ENCODE measurements around the gene SUPT20H. TPM values are rescaled to one million over a fixed set of nuclear protein-coding genes. Genes with fewer than 3 reads are reported as not detected.

Gene SUPT20H
- total and polyA plus RNA-seq, 3 experiments from 2014 or later: 51.6 to 59.6 (median 55.5) TPM

DNA sequence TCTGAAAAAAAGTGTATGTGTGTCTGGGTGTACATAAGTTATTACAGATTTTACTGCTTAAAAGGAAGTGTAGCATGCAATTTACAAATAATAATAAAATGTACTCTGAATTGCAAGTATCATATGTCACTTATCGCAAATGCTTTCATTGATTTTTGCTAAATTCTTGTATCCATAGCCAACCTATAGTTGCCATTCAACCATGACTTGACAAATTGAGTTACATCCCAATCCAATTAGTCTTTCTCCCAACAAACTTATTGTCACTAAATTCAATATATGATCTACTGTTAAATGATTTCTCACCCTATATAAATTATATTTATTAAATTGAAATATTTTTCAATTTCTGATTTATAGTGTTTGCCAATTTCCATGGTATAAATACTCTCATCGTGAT, 17.3 kb upstream of the SUPT20H start:
- H3K36me3 Mint-ChIP-seq: no peaks in the 10 kb centered on the region
- POLR2A ChIA-PET: no interaction called here
- H3K4me1 Mint-ChIP-seq: no peaks in the 10 kb centered on the region
- no peaks in the 10 kb centered on the region for H3K9me3 Mint-ChIP-seq
- CTCF ChIA-PET: no interaction called here
- no peak overlapping the region for H3K4me3 Mint-ChIP-seq
- no peak overlapping the region for H3K27ac Mint-ChIP-seq
- DNase-seq: no peak
- Histone ChIP-seq H3K27ac (ENCODE audit: low read depth, low read length) (no peak overlapping the region), H3K4me3 (ENCODE audit: low read length) (no peak overlapping the region), H3K4me1 (ENCODE audit: insufficient read depth, low read length) (no peaks in the 10 kb centered on the region), H3K36me3 (ENCODE audit: insufficient read depth, low read length) (no peaks in the 10 kb centered on the region), H3K27me3 (ENCODE audit: insufficient read depth, low read length, poor library complexity, severe bottlenecking) (no peaks in the 10 kb centered on the region), H3K9me3 (ENCODE audit: low read length) (no peaks in the 10 kb centered on the region)
- peaks cover 2 to 9% of the 10 kb centered on the region in 2 donors for H3K27me3 Mint-ChIP-seq

GRCh38 chr13:37075164-37075563, 15.7 kb upstream of the SUPT20H start:
- no peak for DNase-seq
- Histone ChIP-seq H3K4me1 (ENCODE audit: insufficient read depth, low read length) (no peaks in the 10 kb centered on the region), H3K36me3 (ENCODE audit: insufficient read depth, low read length) (no peaks in the 10 kb centered on the region), H3K4me3 (ENCODE audit: low read length) (no peak overlapping the region), H3K27me3 (ENCODE audit: insufficient read depth, low read length, poor library complexity, severe bottlenecking) (no peaks in the 10 kb centered on the region), H3K9me3 (ENCODE audit: low read length) (no peaks in the 10 kb centered on the region), H3K27ac (ENCODE audit: low read depth, low read length) (no peak overlapping the region)
- Mint-ChIP-seq H3K4me3 (no peak overlapping the region), H3K9me3 (no peaks in the 10 kb centered on the region), H3K4me1 (no peaks in the 10 kb centered on the region), H3K36me3 (no peaks in the 10 kb centered on the region), H3K27me3 (peaks cover 2 to 14% of the 10 kb centered on the region in 2 donors), H3K27ac (no peak overlapping the region)
- CTCF ChIA-PET: no interaction called here
- POLR2A ChIA-PET: no interaction called here

GRCh38 chr13:37074703-37075102, 15.2 kb upstream of the SUPT20H start:
- Mint-ChIP-seq H3K4me3 (no peak overlapping the region), H3K9me3 (no peaks in the 10 kb centered on the region), H3K27me3 (peaks cover 2 to 14% of the 10 kb centered on the region in 2 donors), H3K4me1 (no peaks in the 10 kb centered on the region), H3K36me3 (no peaks in the 10 kb centered on the region), H3K27ac (peak overlapping the region in 1 of 8 donors; percentile 23)
- Histone ChIP-seq H3K27ac (ENCODE audit: low read depth, low read length) (no peak overlapping the region), H3K4me3 (ENCODE audit: low read length) (no peak overlapping the region), H3K27me3 (ENCODE audit: insufficient read depth, low read length, poor library complexity, severe bottlenecking) (no peaks in the 10 kb centered on the region), H3K36me3 (ENCODE audit: insufficient read depth, low read length) (no peaks in the 10 kb centered on the region), H3K4me1 (ENCODE audit: insufficient read depth, low read length) (no peaks in the 10 kb centered on the region), H3K9me3 (ENCODE audit: low read length) (no peaks in the 10 kb centered on the region)
- ChIA-PET CTCF (no interaction called here), POLR2A (no interaction called here)
- peak in 1 of 5 donors; percentile 14 for DNase-seq

- Histone ChIP-seq H3K4me1 (ENCODE audit: insufficient read depth, low read length) (no peaks in the 10 kb centered on the region), H3K27me3 (ENCODE audit: insufficient read depth, low read length, poor library complexity, severe bottlenecking) (no peaks in the 10 kb centered on the region), H3K36me3 (ENCODE audit: insufficient read depth, low read length) (no peaks in the 10 kb centered on the region), H3K9me3 (ENCODE audit: low read length) (no peaks in the 10 kb centered on the region), H3K27ac (ENCODE audit: low read depth, low read length) (no peak overlapping the region), H3K4me3 (ENCODE audit: low read length) (no peak overlapping the region)
- Mint-ChIP-seq H3K36me3 (no peaks in the 10 kb centered on the region), H3K9me3 (no peaks in the 10 kb centered on the region), H3K4me3 (no peak overlapping the region), H3K27me3 (peaks cover 2 to 16% of the 10 kb centered on the region in 2 donors), H3K27ac (no peak overlapping the region), H3K4me1 (no peaks in the 10 kb centered on the region)
- ChIA-PET POLR2A (no interaction called here), CTCF (no interaction called here)
- no peak for DNase-seq
Measured at GRCh38 chr13:37072024-37072423, 12.5 kb upstream of the SUPT20H start.

GRCh38 chr13:37070956-37071355, 11.5 kb upstream of the SUPT20H start:
- Mint-ChIP-seq H3K27ac (no peak overlapping the region), H3K27me3 (peaks cover 8 to 20% of the 10 kb centered on the region in 2 donors), H3K4me3 (no peak overlapping the region), H3K9me3 (no peaks in the 10 kb centered on the region), H3K4me1 (no peaks in the 10 kb centered on the region), H3K36me3 (no peaks in the 10 kb centered on the region)
- no peaks in the 10 kb centered on the region for H3K36me3 ChIP-seq (ENCODE audit: insufficient read depth, low read length)
- H3K27ac ChIP-seq (ENCODE audit: low read depth, low read length): no peak overlapping the region
- H3K4me3 ChIP-seq (ENCODE audit: low read length): no peak overlapping the region
- POLR2A ChIA-PET: no interaction called here
- H3K27me3 ChIP-seq (ENCODE audit: insufficient read depth, low read length, poor library complexity, severe bottlenecking): no peaks in the 10 kb centered on the region
- H3K9me3 ChIP-seq (ENCODE audit: low read length): no peaks in the 10 kb centered on the region
- DNase-seq: no peak
- CTCF ChIA-PET: interaction anchor here (0.8 kb wide), 1 partner anchor 8 kb away, joined by 3 read pairs; no protein-coding TSS in a partner anchor
- no peaks in the 10 kb centered on the region for H3K4me1 ChIP-seq (ENCODE audit: insufficient read depth, low read length)

- Histone ChIP-seq H3K27ac (ENCODE audit: low read depth, low read length) (no peak overlapping the region), H3K36me3 (ENCODE audit: insufficient read depth, low read length) (no peaks in the 10 kb centered on the region), H3K27me3 (ENCODE audit: insufficient read depth, low read length, poor library complexity, severe bottlenecking) (no peaks in the 10 kb centered on the region), H3K9me3 (ENCODE audit: low read length) (no peaks in the 10 kb centered on the region), H3K4me3 (ENCODE audit: low read length) (no peak overlapping the region), H3K4me1 (ENCODE audit: insufficient read depth, low read length) (no peaks in the 10 kb centered on the region)
- peaks cover 9 to 20% of the 10 kb centered on the region in 2 donors for H3K27me3 Mint-ChIP-seq
- no peaks in the 10 kb centered on the region for H3K36me3 Mint-ChIP-seq
- H3K4me1 Mint-ChIP-seq: no peaks in the 10 kb centered on the region
- POLR2A ChIA-PET: no interaction called here
- no peak overlapping the region for H3K27ac Mint-ChIP-seq
- CTCF ChIA-PET: interaction anchor here (0.8 kb wide), 1 partner anchor 8 kb away, joined by 3 read pairs; no protein-coding TSS in a partner anchor
- no peak for DNase-seq
- H3K9me3 Mint-ChIP-seq: no peaks in the 10 kb centered on the region
- no peak overlapping the region for H3K4me3 Mint-ChIP-seq
Measured at GRCh38 chr13:37070145-37070695, 10.7 kb upstream of the SUPT20H start.

DNA sequence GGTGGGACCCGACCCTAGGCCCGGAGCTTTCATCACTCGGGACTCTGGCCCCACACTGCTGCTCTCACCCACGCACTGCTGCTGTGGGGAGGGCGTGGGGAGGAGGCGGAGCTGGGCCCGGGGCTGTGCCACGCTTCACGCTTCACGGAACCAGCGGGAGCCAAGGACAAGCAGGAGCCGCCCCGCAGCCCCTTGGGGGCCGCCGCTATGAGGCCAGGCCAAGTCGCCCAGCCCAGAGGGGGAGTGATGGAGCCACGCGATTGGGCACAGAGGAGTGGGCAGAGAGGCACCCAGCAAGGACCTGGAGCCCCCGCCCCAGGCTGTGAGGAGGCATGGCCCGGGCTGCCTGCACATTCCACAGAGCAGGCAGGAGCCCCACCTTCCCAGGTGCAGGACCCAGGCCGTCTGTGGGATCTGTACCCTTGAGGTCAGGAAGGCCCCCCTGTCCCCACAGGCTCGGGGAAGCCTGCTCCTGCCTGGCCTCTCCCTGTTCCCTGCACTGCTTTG, 10.2 kb upstream of the SUPT20H start:
- Mint-ChIP-seq H3K27ac (no peak overlapping the region), H3K36me3 (no peaks in the 10 kb centered on the region), H3K4me3 (no peak overlapping the region), H3K27me3 (peaks cover 8 to 20% of the 10 kb centered on the region in 2 donors), H3K9me3 (no peaks in the 10 kb centered on the region), H3K4me1 (no peaks in the 10 kb centered on the region)
- Histone ChIP-seq H3K27ac (ENCODE audit: low read depth, low read length) (no peak overlapping the region), H3K9me3 (ENCODE audit: low read length) (no peaks in the 10 kb centered on the region), H3K36me3 (ENCODE audit: insufficient read depth, low read length) (no peaks in the 10 kb centered on the region), H3K27me3 (ENCODE audit: insufficient read depth, low read length, poor library complexity, severe bottlenecking) (no peaks in the 10 kb centered on the region), H3K4me3 (ENCODE audit: low read length) (no peak overlapping the region), H3K4me1 (ENCODE audit: insufficient read depth, low read length) (no peaks in the 10 kb centered on the region)
- ChIA-PET CTCF (no interaction called here), POLR2A (no interaction called here)
- DNase-seq: no peak

DNA sequence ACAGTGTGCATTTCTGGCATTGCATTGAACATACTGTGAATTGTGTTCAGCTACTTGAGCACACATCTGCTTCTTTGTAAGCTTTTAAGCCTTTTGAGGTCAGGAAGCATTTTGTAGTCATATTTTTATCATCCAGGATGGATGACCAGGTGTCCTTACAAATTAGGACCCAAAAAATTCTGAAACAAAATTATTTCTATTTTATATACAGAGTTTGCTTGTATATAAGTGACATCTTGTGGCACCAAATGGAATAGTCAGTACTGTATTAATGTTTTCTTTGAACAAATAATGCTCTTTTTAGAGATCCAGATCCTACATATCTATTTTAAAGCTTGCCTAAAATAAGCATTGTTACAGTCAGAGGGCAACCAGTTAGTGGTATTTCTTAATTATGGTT, 9.5 kb upstream of the SUPT20H start:
- CTCF ChIA-PET: no interaction called here
- no peaks in the 10 kb centered on the region for H3K9me3 Mint-ChIP-seq
- H3K4me1 Mint-ChIP-seq: no peaks in the 10 kb centered on the region
- Histone ChIP-seq H3K27me3 (ENCODE audit: insufficient read depth, low read length, poor library complexity, severe bottlenecking) (no peaks in the 10 kb centered on the region), H3K27ac (ENCODE audit: low read depth, low read length) (no peak overlapping the region), H3K9me3 (ENCODE audit: low read length) (no peaks in the 10 kb centered on the region), H3K36me3 (ENCODE audit: insufficient read depth, low read length) (no peaks in the 10 kb centered on the region), H3K4me3 (ENCODE audit: low read length) (no peak overlapping the region), H3K4me1 (ENCODE audit: insufficient read depth, low read length) (no peaks in the 10 kb centered on the region)
- POLR2A ChIA-PET: no interaction called here
- no peak for DNase-seq
- H3K4me3 Mint-ChIP-seq: no peak overlapping the region
- H3K36me3 Mint-ChIP-seq: no peaks in the 10 kb centered on the region
- peaks cover 7 to 20% of the 10 kb centered on the region in 2 donors for H3K27me3 Mint-ChIP-seq
- H3K27ac Mint-ChIP-seq: no peak overlapping the region
